K562 (cell line): ENCODE measurements around the gene ZBED4. TPM values are rescaled to one million over a fixed set of nuclear protein-coding genes. Genes with fewer than 3 reads are reported as not detected.

Experiments
- ATAC-seq: fragments of 200-7000 bp; cut with Tn5 transposase; 3 replicates; pipeline ENCODE4 v1.9.1; 2020; ENCODE audit warnings: moderate library complexity
- BruUV-seq: library from RNA; stranded (reverse); fragments of 400-500 nt; replicated peaks from 2 replicates; lab custom pipeline; 2021; lab: Mats Ljungman, UMichigan
- CTCF ChIA-PET: fragments of 300-600 bp; formaldehyde crosslinking; extraction: SDS; loops from one replicate; lab custom pipeline; 2021; ENCODE audit warnings: low intra/inter-chr PET ratio; lab: Yijun Ruan, JAX
- POLR2A ChIA-PET: fragments of 300-600, 350-650 bp; sonication (Branson Sonifier 250); formaldehyde crosslinking; extraction: SDS; loops from one replicate; lab custom pipeline; 2021; ENCODE audit warnings: antibody characterized with exemption, inconsistent platforms; lab: Yijun Ruan, JAX
- DNase-seq, 4 experiments: peaks; one replicate each; pipeline versions ENCODE4 v3.0.0 to v3.0.0-alpha.2; 2011 to 2018; ENCODE audit warnings: low spot score in 3 of 4, mixed read lengths in 3 of 4; ENCODE audit errors: extremely low read depth in 1 of 4
- FAIRE-seq: peaks from 2 replicates; lab custom pipeline; 2011; peaks lifted over from hg19 to GRCh38; lab: Jason Lieb, UNC
- H2AFZ ChIP-seq: 2 replicates; pipeline ENCODE4 v1.6.0; 2011; ENCODE audit warnings: low read depth, low read length, control low read depth, inconsistent platforms
- H3K27ac ChIP-seq: fragments of 200-600 bp; 3 replicates; pipeline ENCODE4 v1.8.0; 2011; ENCODE audit warnings: low read depth, mild to moderate bottlenecking, control low read depth, inconsistent platforms, low read length, moderate library complexity, mixed read lengths; ENCODE audit errors: extremely low read depth
- H3K27me3 ChIP-seq, 2 experiments: fragments of 300-600 bp in 1 of 2; 2 replicates in 1 of 2; 3 replicates in 1 of 2; pipeline versions ENCODE4 v1.6.0 to v1.8.0; 2011; ENCODE audit warnings: inconsistent platforms in 2 of 2, low read length in 2 of 2, mild to moderate bottlenecking in 1 of 2, mixed read lengths in 1 of 2, moderate library complexity in 1 of 2; ENCODE audit not compliant: control insufficient read depth in 2 of 2, insufficient read depth in 2 of 2
- H3K36me3 ChIP-seq: fragments of 300-600 bp; 3 replicates; pipeline ENCODE4 v1.8.0; 2011; ENCODE audit warnings: mild to moderate bottlenecking, low read length, inconsistent platforms; ENCODE audit not compliant: control insufficient read depth, insufficient read depth
- H3K4me1 ChIP-seq, 2 experiments: fragments of 200-600 bp in 1 of 2; replicated peaks in 1 of 2; 2 replicates in 1 of 2; 3 replicates in 1 of 2; pipeline versions ENCODE4 v1.5.1 to v1.8.0; 2011; ENCODE audit warnings: inconsistent platforms in 2 of 2, low read length in 2 of 2, mild to moderate bottlenecking in 1 of 2, mixed read lengths in 1 of 2, moderate library complexity in 1 of 2; ENCODE audit not compliant: control insufficient read depth in 2 of 2, insufficient read depth in 2 of 2
- H3K4me2 ChIP-seq: 2 replicates; pipeline ENCODE4 v1.6.1; 2011; ENCODE audit warnings: low read length, control low read depth, inconsistent platforms, mixed read lengths; ENCODE audit not compliant: insufficient read depth
- H3K4me3 ChIP-seq: fragments of 200-600 bp; sonication (generic), shearing (Covaris generic); 2 replicates; pipeline ENCODE4 v1.5.1; 2016; ENCODE audit warnings: control low read depth, inconsistent platforms
- H3K79me2 ChIP-seq: fragments of 200-600 bp; 3 replicates; pipeline ENCODE4 v1.8.0; 2011; ENCODE audit warnings: low read length, inconsistent platforms; ENCODE audit not compliant: control insufficient read depth, insufficient read depth
- H3K9ac ChIP-seq, 2 experiments: 2 replicates each; pipeline versions ENCODE4 v1.6.0 to v1.6.1; 2011; ENCODE audit warnings: low read depth in 2 of 2, low read length in 2 of 2, control low read depth in 1 of 2, inconsistent platforms in 1 of 2, mild to moderate bottlenecking in 1 of 2, mixed read lengths in 1 of 2; ENCODE audit not compliant: insufficient read depth in 1 of 2
- H3K9me1 ChIP-seq: one replicate; pipeline ENCODE4 v1.6.0; 2011; ENCODE audit warnings: inconsistent platforms, mild to moderate bottlenecking, low read length, moderate library complexity; ENCODE audit not compliant: control insufficient read depth, insufficient read depth
- H3K9me3 ChIP-seq: replicated peaks from 2 replicates; pipeline ENCODE4 v1.5.1; 2011; ENCODE audit warnings: low read depth, low read length, inconsistent platforms; ENCODE audit not compliant: control insufficient read depth, insufficient read depth
- H4K20me1 ChIP-seq: replicated peaks from 2 replicates; pipeline ENCODE4 v1.6.1; 2011; ENCODE audit warnings: low read length, inconsistent platforms, mixed read lengths; ENCODE audit not compliant: control insufficient read depth, insufficient read depth
- CBX1 ChIP-seq: sonication (generic); IDR thresholded peaks from 2 replicates; pipeline ENCODE4 v1.6.1; 2016; ENCODE audit warnings: antibody characterized with exemption, low read depth, mild to moderate bottlenecking
- CBX5 ChIP-seq: IDR thresholded peaks from 2 replicates; pipeline ENCODE4 v1.6.1; 2014; ENCODE audit warnings: low read depth, borderline replicate concordance
- FUS ChIP-seq: fragments of 200-400 bp; formaldehyde crosslinking; optimal IDR thresholded peaks from 2 replicates; pipeline ENCODE3; 2017; ENCODE audit warnings: low read depth, low read length
- GTF2F1 ChIP-seq: IDR thresholded peaks from 2 replicates; pipeline ENCODE4 v1.6.1; 2011; ENCODE audit warnings: low read depth, low read length, improper control_type of control experiment
- HNRNPK ChIP-seq: fragments of 200-400 bp; formaldehyde crosslinking; IDR thresholded peaks from one replicate; pipeline ENCODE4 v1.6.1; 2018; ENCODE audit warnings: mild to moderate bottlenecking, low read depth, low read length; ENCODE audit not compliant: poor library complexity, severe bottlenecking
- HOXB6 ChIP-seq: fragments of 250-450 bp; sonication (Bioruptor Pico); IDR thresholded peaks from 2 replicates; pipeline ENCODE4 v1.5.1; 2022; ENCODE audit warnings: mild to moderate bottlenecking, borderline replicate concordance
- LEF1 ChIP-seq: fragments of 450-650 bp; IDR thresholded peaks from 2 replicates; pipeline ENCODE4 v1.6.1; 2016; ENCODE audit warnings: mild to moderate bottlenecking
- RAD21 ChIP-seq, 2 experiments: fragments of 250-450 bp in 1 of 2; fragments of 450-650 bp in 1 of 2; sonication (Bioruptor Pico) in 1 of 2; formaldehyde crosslinking in 1 of 2; IDR thresholded peaks in 1 of 2; conservative IDR thresholded peaks in 1 of 2; 2 replicates each; pipeline versions ENCODE4 v1.4.0 to v1.8.0; 2020 to 2022; ENCODE audit warnings: mild to moderate bottlenecking in 2 of 2, moderate library complexity in 1 of 2
- SRF ChIP-seq, 2 experiments: fragments of 250-450, 450-650 bp in 1 of 2; sonication (Bioruptor Pico) in 1 of 2; sonication (generic) in 1 of 2; formaldehyde crosslinking; IDR thresholded peaks; 2 replicates each; pipeline versions ENCODE4 v1.5.0 to v1.5.1; 2020 to 2022; ENCODE audit warnings: mild to moderate bottlenecking in 1 of 2, missing genetic modification reagents in 1 of 2
- ZNF197 ChIP-seq: fragments of 200-800 bp; sonication (Bioruptor generic); IDR thresholded peaks from 2 replicates; pipeline ENCODE4 v1.6.1; 2016; ENCODE audit warnings: low read depth, missing genetic modification characterization, missing compliant biosample characterization
- WGBS: fragments of 100-300 bp; shearing (Covaris generic); methylation state at CpG from one replicate; pipeline ENCODE4 v1.1.6; 2016; ENCODE audit warnings: low coverage, mixed read lengths; ENCODE audit not compliant: insufficient coverage; ENCODE audit errors: missing lambda C conversion rate; 5-methylcytosine and 5-hydroxymethylcytosine counted together
- in situ Hi-C: fragments of 300-500 bp; cut with MboI; formaldehyde crosslinking; loops from 4 replicates; pipeline ENCODE4 v1.15.0; 2018; ENCODE audit warnings: inconsistent platforms, mixed read lengths
- intact Hi-C: fragments of 100-400 bp; cut with micrococcal nuclease; formaldehyde crosslinking; loops from 2 replicates; pipeline ENCODE4 v1.14.2; 2022
- polyA plus RNA-seq, 8 experiments: library from polyadenylated mRNA; depleted of rRNA in 4 of 8; stranded (reverse) in 5 of 8; unstranded in 3 of 8; fragments of >200 nt; fragmentation: Nextera tagmentation in 2 of 8; fragmentation: Illumina TruSeq in 1 of 8; extraction: Ambion mirVana in 2 of 8; extraction: Trizol in 1 of 8; gene quantifications; 2 replicates each; pipeline versions ENCODE4 v1.2.1 to v1.2.3, GENCODE V29; 2011 to 2014; ENCODE audit warnings: inconsistent platforms in 1 of 8, missing spikeins in 1 of 8
- total RNA-seq, 7 experiments: library from RNA; depleted of rRNA in 6 of 7; stranded (reverse); fragments of >200 nt in 6 of 7; fragmentation: Illumina TruSeq in 2 of 7; extraction: Trizol in 2 of 7; gene quantifications; 2 replicates each; pipeline versions ENCODE4 v1.2.1 to v1.2.3, GENCODE V29; 2011 to 2021; ENCODE audit warnings: low replicate concordance in 1 of 7
- TF ChIP-seq, protein P1 (sequence below): fragments of 250-450 bp; sonication (Bioruptor Pico); IDR thresholded peaks from 2 replicates; pipeline ENCODE4 v1.5.0; 2021; ENCODE audit warnings: mild to moderate bottlenecking, moderate library complexity
- TF ChIP-seq, protein P2 (sequence below): fragments of 450-650 bp; formaldehyde crosslinking; IDR thresholded peaks from 2 replicates; pipeline ENCODE4 v1.4.0; 2020; ENCODE audit warnings: mild to moderate bottlenecking
- TF ChIP-seq, protein P3 (sequence below): fragments of 250-450 bp; sonication (Bioruptor Pico); IDR thresholded peaks from 2 replicates; pipeline ENCODE4 v1.4.0; 2020; ENCODE audit warnings: mild to moderate bottlenecking, moderate library complexity, borderline replicate concordance
- TF ChIP-seq, protein P4 (sequence below): fragments of 200-800 bp; sonication (Bioruptor generic); IDR thresholded peaks from 2 replicates; pipeline ENCODE4 v1.6.1; 2017; ENCODE audit warnings: missing genetic modification characterization, missing compliant biosample characterization

ZBED4 gene
- total and polyA plus RNA-seq, 9 of the 15 experiments (the other 6 are each of a cell fraction or from before 2014, with no cell fraction given), result 1.5 to 16.8 (median 7.4) TPM

DNA sequence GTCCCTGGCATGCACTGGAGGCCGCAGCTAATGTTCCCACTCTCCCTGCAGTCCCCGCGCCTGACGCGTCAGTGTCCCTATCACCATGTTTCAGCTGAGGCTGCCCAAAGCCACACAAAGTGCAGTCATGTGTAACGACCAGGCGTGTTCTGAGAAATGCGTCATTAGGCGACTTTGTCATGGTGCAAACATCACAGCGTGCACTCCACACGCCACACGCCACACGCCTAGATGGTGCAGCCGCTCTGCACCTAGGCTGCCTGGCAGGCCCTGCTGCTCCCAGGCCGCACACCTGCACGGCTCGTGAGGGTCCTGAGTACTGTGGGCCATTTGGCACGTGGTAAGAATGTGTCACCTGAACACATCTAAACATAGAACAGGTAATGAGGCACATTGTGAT is 67.2 kb downstream of the ZBED4 start:
- no peaks in the 10 kb centered on the region for H3K27me3 ChIP-seq
- in situ Hi-C loops, result loop anchor here (5.0 kb wide), 1 partner anchor 154 kb away; no protein-coding TSS in a partner anchor
- H3K9ac ChIP-seq, result no peak overlapping the region
- H3K4me1 ChIP-seq, result peaks cover 6 to 40% of the 10 kb centered on the region in 2 experiments; a peak in 4 of 5 replicates
- H3K4me2 ChIP-seq, result no peak overlapping the region
- peaks cover 14% of the 10 kb centered on the region for H3K79me2 ChIP-seq
- FAIRE-seq, result no peak
- ChIA-PET POLR2A (no interaction called here), CTCF (no interaction called here)
- BruUV-seq, result no TSS peak
- H3K27ac ChIP-seq, result no peak overlapping the region
- H4K20me1 ChIP-seq, result 0 out of 2 replicates have a peak, but pooled peaks cover 3% of the 10 kb centered on the region
- H3K4me3 ChIP-seq, result no peak overlapping the region
- H3K9me1 ChIP-seq, result no peaks in the 10 kb centered on the region
- DNase-seq, result no peak
- intact Hi-C loops, result no loop called here
- H3K36me3 ChIP-seq, result peaks cover 13% of the 10 kb centered on the region; the same call in 1 of the 3 replicates
- WGBS, result 96% methylated on average over 15 of the region's 18 CpGs
- H3K9me3 ChIP-seq, result no peaks in the 10 kb centered on the region
- H2AFZ ChIP-seq, result no peak overlapping the region
- ATAC-seq, result no peak
- TF ChIP-seq HNRNPK, result no peak
- TF ChIP-seq, protein P1, sequence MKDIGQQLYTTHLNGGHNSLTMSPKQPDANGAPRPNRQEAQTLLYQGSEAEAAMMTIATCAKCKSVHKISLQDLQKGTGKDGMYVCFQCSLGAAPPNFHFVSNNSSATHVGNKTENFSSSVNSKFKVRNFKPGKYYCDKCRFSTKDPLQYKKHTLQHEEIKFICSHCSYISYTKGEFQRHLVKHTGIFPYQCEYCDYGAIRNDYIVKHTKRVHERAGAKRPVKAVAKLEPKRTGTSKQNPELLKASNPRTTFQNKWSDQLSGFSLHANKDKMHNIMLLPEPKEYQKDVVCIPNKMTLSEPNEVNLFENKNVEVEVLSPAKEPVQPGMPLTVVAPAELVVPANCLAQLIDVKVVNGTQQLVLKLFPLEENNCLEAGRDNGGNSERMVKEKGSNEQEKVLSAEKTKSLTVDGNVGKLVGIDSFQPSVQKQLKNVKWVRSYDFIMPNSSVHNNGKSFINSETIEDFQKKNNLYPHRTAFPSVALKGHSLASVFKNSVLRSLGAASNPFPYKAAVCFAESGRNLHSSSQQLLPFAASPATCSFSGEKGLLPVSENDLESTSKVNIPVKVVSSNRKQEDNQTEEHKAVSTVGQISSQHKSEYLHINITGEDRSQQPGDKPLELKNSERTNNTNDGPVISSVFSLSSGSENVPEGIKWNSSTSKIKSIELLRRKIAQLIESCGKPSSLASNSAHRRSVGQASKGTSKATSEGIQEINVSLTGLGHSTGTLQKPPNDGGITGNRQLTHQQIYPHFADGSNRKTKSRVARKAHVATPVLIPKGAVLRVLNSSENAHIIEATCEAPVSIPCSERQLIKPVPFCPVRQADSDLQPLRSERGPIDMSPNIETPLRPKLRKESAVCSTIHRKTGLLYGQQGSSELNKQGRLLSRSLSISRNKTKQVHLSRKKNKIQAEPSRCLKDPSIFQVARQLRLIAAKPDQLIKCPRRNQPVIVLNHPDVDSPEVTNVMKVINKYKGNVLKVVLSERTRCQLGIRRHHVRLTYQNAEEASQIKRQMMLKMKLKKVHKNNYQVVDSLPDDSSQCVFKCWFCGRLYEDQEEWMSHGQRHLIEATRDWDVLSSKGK, result no peak
- TF ChIP-seq, protein P2, sequence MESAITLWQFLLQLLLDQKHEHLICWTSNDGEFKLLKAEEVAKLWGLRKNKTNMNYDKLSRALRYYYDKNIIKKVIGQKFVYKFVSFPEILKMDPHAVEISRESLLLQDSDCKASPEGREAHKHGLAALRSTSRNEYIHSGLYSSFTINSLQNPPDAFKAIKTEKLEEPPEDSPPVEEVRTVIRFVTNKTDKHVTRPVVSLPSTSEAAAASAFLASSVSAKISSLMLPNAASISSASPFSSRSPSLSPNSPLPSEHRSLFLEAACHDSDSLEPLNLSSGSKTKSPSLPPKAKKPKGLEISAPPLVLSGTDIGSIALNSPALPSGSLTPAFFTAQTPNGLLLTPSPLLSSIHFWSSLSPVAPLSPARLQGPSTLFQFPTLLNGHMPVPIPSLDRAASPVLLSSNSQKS (CRISPR knock-in tag), result no peak
- no peak for TF ChIP-seq FUS
- TF ChIP-seq GTF2F1, result no peak
- no peak for TF ChIP-seq SRF (CRISPR knock-in tag; IDR thresholded peaks at IDR 0.05)
- TF ChIP-seq, protein P3, sequence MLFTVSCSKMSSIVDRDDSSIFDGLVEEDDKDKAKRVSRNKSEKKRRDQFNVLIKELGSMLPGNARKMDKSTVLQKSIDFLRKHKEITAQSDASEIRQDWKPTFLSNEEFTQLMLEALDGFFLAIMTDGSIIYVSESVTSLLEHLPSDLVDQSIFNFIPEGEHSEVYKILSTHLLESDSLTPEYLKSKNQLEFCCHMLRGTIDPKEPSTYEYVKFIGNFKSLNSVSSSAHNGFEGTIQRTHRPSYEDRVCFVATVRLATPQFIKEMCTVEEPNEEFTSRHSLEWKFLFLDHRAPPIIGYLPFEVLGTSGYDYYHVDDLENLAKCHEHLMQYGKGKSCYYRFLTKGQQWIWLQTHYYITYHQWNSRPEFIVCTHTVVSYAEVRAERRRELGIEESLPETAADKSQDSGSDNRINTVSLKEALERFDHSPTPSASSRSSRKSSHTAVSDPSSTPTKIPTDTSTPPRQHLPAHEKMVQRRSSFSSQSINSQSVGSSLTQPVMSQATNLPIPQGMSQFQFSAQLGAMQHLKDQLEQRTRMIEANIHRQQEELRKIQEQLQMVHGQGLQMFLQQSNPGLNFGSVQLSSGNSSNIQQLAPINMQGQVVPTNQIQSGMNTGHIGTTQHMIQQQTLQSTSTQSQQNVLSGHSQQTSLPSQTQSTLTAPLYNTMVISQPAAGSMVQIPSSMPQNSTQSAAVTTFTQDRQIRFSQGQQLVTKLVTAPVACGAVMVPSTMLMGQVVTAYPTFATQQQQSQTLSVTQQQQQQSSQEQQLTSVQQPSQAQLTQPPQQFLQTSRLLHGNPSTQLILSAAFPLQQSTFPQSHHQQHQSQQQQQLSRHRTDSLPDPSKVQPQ, result no peak
- TF ChIP-seq RAD21 (CRISPR knock-in tag; conservative IDR thresholded peaks at IDR 0.05 in 1 of 2, IDR thresholded peaks at IDR 0.05 in 1 of 2), result no peak
- TF ChIP-seq LEF1, result no peak
- TF ChIP-seq HOXB6 (CRISPR knock-in tag), result no peak
- TF ChIP-seq, protein P4, sequence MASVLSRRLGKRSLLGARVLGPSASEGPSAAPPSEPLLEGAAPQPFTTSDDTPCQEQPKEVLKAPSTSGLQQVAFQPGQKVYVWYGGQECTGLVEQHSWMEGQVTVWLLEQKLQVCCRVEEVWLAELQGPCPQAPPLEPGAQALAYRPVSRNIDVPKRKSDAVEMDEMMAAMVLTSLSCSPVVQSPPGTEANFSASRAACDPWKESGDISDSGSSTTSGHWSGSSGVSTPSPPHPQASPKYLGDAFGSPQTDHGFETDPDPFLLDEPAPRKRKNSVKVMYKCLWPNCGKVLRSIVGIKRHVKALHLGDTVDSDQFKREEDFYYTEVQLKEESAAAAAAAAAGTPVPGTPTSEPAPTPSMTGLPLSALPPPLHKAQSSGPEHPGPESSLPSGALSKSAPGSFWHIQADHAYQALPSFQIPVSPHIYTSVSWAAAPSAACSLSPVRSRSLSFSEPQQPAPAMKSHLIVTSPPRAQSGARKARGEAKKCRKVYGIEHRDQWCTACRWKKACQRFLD (CRISPR knock-in tag), result no peak
- no peak for TF ChIP-seq CBX5
- TF ChIP-seq CBX1, result no peak
- no peak for TF ChIP-seq ZNF197
